GM21576 (cell line): Measurements from ENCODE around the gene ECD.
A peak's percentile ranks its signal among the peaks of the same experiment; 100 is the strongest.

Experiments
- ATAC-seq: cut with Tn5 transposase; IDR thresholded peaks from one replicate; pipeline ENCODE4 v1.9.1; 2021; ENCODE audit warnings: mild to moderate bottlenecking, moderate library complexity; ENCODE audit not compliant: unreplicated experiment

The ECD gene

GRCh38 chr10:73167783-73168464 lies at the start of gene ECD, which contains the start of gene FAM149B1:
ECD (minus strand) TSS chr10:73168008; CDS start chr10:73163937, 4,071 bp downstream.
FAM149B1 (plus strand) TSS chr10:73168119; CDS start chr10:73168340, 221 bp downstream.
- ATAC-seq, result peak; percentile 81

- no peak for ATAC-seq
Observed at GRCh38 chr10:73215749-73216148, 47.9 kb upstream of the ECD start.

DNA sequence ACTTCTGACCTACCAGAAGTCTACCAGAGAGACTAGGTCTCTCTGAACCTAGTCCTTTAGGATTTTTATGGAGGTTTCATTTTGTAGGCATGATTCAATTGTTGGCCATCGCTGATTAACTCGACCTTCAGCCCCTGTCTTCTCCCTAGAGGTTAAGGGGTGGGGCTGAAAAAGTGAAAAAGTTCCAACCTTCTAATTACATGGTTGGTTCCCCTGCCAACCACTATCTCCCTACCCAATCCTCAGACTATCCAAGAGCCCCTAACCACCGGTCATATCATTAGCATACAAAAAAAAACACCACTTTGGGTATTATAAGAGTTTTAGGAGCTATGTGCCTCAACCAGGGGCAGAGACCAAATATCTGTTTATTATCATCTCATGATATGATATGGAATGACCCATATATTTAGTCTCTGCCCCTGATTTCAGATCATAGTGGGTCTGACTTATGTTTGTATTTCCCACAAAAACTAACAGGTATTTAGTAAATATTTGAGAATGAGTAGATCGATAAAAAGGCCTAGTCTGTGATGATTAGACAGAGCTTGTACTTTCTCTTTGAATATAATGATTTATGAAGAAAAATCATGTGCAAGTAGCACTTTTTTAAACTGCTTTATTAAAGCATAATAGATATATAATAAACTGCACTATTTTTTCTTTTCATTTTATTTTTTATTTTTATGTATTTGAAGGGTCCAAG lies 43.5 kb upstream of the ECD start:
- no peak for ATAC-seq

DNA sequence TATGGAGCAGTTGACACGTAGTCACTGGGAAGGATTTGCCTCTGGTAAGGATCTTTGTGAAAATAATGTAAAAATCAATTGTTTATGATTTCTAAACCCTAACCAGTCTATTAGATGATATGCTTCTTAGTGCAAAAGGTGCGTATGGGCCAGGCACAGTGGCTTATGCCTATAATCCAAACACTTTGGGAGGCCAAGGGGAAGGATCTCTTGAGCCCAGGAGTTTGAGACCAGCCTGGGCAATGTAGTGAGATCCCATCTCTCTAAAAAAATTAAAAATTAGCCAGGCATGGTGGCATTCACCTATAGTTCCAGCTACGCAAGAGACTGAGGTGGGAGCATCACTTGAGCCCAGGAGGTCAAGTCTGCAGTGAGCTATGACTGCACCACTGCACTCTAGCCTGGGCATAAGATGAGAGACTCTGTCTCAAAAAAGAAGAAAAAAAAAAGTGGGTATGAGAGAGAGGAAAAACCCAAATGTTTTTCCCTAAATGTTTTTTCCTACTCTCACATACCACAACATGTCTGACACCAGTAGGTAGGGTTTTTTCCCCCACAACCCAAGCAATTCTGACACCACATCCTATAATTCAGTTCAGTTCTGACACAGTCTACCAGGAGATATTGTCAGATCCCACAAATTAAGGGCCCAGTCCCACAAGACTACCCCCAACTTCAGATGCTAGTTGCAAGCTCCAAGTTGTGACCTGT lies 42.7 kb upstream of the ECD start:
- ATAC-seq, result no peak

DNA sequence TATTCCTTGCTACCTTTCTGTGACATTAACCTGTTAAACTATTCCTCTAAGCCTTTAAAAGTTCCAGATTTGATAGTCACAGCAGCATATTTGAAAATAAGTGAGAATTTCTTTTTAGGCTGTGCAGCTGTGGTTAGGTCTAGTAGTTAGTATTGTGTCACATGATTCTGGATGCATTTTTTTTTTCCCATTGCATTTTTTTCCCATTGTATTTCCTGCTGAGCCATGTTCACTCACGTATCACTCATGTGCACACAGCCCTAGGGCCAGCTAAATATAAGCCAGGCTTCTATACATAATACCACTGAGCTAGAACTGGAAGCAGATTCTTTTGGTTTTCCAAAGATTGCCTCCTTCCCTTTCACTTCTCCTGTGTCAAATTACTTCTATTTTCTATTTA lies 41.9 kb upstream of the ECD start:
- ATAC-seq, result no peak

DNA sequence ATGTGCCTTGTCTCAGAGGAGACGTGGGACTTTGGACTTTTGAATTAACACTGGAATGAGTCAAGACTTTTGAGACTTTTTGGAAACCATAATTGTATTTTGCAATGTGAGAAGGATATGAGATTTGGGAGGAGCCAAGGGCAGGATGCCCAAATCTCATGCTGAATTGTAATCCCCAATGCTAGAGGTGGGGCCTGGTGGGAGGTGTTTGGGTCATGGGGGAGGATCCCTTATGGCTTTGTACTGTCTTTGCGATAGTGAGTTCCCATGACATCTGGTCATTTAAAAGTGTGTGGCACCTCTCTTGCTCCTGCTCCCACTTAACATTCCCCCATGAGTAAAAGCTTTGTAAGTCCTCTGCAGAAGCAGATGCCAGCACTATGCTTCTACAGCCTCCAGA lies 40.1 kb upstream of the ECD start:
- ATAC-seq, result no peak

DNA sequence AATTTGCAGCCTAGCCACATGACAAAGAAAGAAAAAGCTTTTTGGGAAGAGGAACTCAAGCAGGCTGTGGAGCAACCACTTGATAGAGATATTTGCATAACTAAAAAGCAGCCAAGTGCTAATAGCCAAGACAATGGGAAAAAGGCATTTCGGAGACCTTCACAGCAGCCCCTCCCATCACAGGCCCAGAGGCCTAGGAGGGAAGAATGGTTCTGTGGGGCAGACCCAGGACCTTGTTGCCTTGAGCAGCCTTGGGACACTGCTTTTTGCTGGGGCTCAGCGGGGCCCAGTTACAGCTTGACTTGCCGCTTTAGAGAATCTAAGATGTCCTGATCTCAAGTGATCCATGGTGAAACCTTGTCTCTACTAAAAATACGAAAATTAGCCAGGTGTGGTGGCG lies 38.6 kb upstream of the ECD start:
- ATAC-seq, result no peak

- no peak for ATAC-seq
Observed at GRCh38 chr10:73205890-73206289, 38.1 kb upstream of the ECD start.

DNA sequence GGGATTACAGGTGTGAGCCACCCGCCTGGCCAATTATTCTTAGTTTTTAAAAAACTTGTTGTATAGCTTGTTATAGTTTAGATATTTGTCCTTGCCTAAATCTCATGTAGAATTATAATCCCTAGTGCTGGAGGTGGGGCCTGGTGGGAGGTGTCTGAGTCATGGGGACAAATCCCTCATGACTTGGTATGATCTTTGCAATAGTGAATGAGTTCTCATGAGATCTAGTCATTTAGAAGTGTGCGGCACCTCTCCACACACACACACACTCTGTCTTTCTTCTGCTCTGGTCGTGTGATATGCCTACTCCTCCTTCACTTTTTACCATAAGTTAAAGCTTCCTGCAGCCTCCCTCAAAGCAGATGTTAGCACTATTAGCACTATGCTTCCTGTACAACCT lies 37.3 kb upstream of the ECD start:
- ATAC-seq, result no peak

- ATAC-seq, result no peak
Observed at GRCh38 chr10:73190188-73190587, 22.4 kb upstream of the ECD start.

GRCh38 chr10:73186266-73186665 lies 18.5 kb upstream of the ECD start:
- ATAC-seq, result no peak

GRCh38 chr10:73183667-73184281 lies 16.0 kb upstream of the ECD start:
- no peak for ATAC-seq

- no peak for ATAC-seq
Observed at GRCh38 chr10:73182568-73182967, 14.8 kb upstream of the ECD start.

- no peak for ATAC-seq
Observed at GRCh38 chr10:73174148-73174925, 6.5 kb upstream of the ECD start.

GRCh38 chr10:73172867-73173266 lies 5.1 kb upstream of the ECD start:
- ATAC-seq, result no peak

DNA sequence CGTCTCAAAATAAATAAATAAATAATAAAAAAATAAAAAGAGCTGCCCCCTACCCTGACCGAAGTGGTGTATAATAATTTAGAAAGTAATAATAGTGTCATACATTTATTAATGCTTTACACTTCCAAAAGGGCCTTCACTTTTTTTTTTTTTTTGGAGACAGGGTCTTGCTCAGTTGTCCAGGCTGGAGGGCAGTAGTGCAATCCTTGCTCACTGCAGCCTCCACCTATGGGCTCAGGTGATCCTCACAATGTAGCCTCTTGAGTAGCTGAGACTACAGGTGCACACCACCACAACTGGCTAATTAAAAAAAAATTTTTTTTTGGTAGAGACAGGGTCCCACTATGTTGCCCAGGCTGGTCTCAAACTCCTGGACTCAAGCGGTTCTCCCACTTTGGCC lies 1.5 kb upstream of the ECD start:
- no peak for ATAC-seq

DNA sequence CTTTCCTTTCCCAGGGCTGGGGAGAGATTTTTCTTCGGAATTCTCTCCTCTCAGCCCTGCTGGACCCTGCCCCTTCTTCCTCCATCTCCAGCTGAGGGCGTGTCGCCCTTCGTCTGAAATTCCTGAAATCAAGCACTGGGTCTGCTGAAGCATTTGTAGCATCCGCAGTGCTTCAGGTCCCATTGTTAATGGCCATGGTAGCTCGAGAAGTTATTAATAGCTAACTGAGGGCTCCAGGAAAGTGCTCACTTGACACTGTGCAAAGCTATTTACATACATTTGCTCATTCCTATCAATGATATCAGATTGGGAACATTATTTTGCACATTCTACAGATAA lies 626 bp upstream of the ECD start:
- peak; percentile 20 for ATAC-seq

DNA sequence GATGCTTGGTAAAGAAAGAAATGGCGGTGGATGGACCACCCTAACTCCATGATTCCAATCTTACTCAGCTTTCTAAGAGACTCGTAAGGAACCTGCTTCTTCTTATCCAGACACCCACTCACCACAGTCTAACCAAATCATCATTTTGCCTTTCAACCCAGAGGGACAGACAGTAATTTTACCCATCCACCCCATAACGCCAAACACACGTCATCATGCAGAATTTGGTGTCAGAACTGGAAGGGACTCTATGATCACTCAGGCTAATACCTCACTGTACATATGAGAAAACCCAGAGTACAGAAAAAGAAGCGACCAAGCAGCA lies 388 bp downstream of the ECD start:
- ATAC-seq, result no peak

DNA sequence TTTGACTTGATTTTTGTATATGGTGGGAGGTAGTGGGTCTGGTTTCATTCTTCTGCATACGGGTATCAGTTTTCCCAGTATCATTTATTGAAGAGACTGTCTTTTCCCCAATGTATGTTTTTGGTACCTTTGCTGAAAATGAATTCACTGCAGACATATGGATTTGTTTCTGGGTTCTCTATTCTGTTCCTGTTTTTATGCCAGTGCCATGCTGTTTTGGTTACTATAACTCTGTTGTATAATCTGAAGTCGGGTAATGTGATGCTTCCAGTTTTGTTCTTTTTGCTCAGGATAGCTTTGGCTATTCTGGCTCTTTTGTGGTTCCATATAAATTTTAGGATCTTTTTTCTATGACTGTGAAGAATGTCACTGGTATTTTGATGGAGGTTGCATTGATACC lies 836 bp downstream of the ECD start:
- no peak for ATAC-seq

- ATAC-seq, result no peak
Observed at GRCh38 chr10:73163096-73163495, 4.7 kb downstream of the ECD start.

DNA sequence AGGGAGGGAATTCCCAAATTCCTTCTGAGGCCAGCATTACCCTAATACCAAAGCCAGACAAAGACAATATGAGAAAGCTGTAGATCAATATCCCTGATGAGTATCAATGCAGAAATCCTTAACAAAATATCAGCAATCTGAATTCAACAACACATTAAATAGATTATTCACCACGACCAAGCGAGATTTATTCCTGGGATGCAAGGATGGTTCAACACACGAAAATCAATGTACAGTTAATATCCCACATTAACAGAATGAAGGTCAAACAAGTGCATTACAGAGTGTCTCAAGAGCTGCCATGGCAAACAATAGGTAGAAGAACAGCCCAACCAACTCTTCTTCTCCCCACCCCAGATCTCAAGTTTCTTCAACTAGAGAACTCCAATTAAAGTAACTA lies 6.1 kb downstream of the ECD start:
- no peak for ATAC-seq
